ENCODE measurements around the gene JAK2.

DNA sequence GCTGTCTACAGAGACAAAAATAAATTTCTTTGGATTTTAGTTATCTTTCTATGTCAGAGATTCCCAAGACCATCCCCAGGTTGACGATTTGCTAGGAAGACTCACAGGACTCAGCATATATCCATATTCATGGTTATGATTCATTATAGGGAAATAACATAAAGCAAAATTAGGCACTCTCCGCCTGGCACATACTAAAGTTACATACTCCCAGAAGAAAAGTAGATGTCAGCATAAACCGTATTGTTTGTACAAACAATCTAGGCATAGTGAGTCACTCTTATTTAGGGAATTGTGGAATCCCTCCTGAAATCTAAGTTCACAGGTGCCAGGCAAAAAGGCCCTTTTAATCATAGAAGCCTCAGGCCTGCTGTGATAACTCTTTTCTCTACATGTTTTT lies 137.4 kb downstream of the JAK2 start:
- TF ChIP-seq CTCF (IDR thresholded peaks at IDR 0.05; ENCODE audit: low read depth, low read length, poor library complexity, severe bottlenecking), result no peak
- no peak for TF ChIP-seq EZH2phosphoT487 (IDR thresholded peaks at IDR 0.05; ENCODE audit: borderline replicate concordance, low read length)

Data from DOHH2 (cell line).